CD14-positive monocyte (primary cell): ENCODE data around the gene TMEM248. TPM values are rescaled to one million over a fixed set of nuclear protein-coding genes. Genes with fewer than 3 reads are reported as not detected.
"Not testable (repeated sequence)": the region's sequence is repeated elsewhere in the genome, so short reads cannot be mapped to it uniquely, and the experiment has no call there.

ENCODE experiments used
- DNase-seq, 3 donors: peaks; one replicate each; pipeline ENCODE4 v3.0.0-alpha.2; 2011 to 2022
- H2AFZ ChIP-seq: 2 replicates; pipeline ENCODE4 v1.6.0; 2012; ENCODE audit warnings: mild to moderate bottlenecking, low read depth, low read length, inconsistent platforms; ENCODE audit not compliant: insufficient read depth, poor library complexity, severe bottlenecking
- H3K27ac ChIP-seq, 2 donors: 1 replicate in 1 of 2; 2 replicates in 1 of 2; pipeline ENCODE4 v1.5.1; 2012 to 2013; ENCODE audit warnings: low read length in 2 of 2, control low read depth in 1 of 2, inconsistent platforms in 1 of 2, low read depth in 1 of 2, mild to moderate bottlenecking in 1 of 2
- H3K27me3 ChIP-seq, 2 donors: one replicate each; pipeline versions ENCODE4 v1.6.0 to v1.6.1; 2011 to 2013; ENCODE audit warnings: low read length in 2 of 2; ENCODE audit not compliant: control insufficient read depth in 2 of 2, insufficient read depth in 2 of 2
- H3K36me3 ChIP-seq, 2 donors: replicated peaks in 1 of 2; 1 replicate in 1 of 2; 2 replicates in 1 of 2; pipeline versions ENCODE4 v1.5.1 to v1.6.1; 2012 to 2013; ENCODE audit warnings: low read length in 2 of 2, control low read depth in 1 of 2, inconsistent platforms in 1 of 2, mild to moderate bottlenecking in 1 of 2; ENCODE audit not compliant: insufficient read depth in 2 of 2, control insufficient read depth in 1 of 2
- H3K4me1 ChIP-seq, 2 donors: 1 replicate in 1 of 2; 2 replicates in 1 of 2; pipeline versions ENCODE4 v1.5.1 to v1.6.1; 2012 to 2013; ENCODE audit warnings: low read length in 2 of 2, control low read depth in 1 of 2, inconsistent platforms in 1 of 2, mild to moderate bottlenecking in 1 of 2, moderate library complexity in 1 of 2; ENCODE audit not compliant: insufficient read depth in 2 of 2, control insufficient read depth in 1 of 2
- H3K4me2 ChIP-seq: replicated peaks from 2 replicates; pipeline ENCODE3; 2012; ENCODE audit warnings: low read length, moderate library complexity, mild to moderate bottlenecking; ENCODE audit not compliant: poor library complexity, severe bottlenecking; ENCODE audit errors: extremely low read depth
- H3K4me3 ChIP-seq, 3 experiments: fragments of 200-600 bp in 1 of 3; sonication (generic) in 1 of 3; replicated peaks in 1 of 3; 1 replicate in 2 of 3; 2 replicates in 1 of 3; pipeline ENCODE4 v1.5.1; 2011 to 2013; ENCODE audit warnings: low read length in 3 of 3, mild to moderate bottlenecking in 3 of 3, control low read depth in 2 of 3, low read depth in 2 of 3, inconsistent platforms in 1 of 3, moderate library complexity in 1 of 3
- H3K79me2 ChIP-seq: 2 replicates; pipeline ENCODE4 v1.6.0; 2012; ENCODE audit warnings: mild to moderate bottlenecking, control low read depth, inconsistent platforms, low read length, moderate library complexity; ENCODE audit not compliant: insufficient read depth
- H3K9ac ChIP-seq: 2 replicates; pipeline ENCODE4 v1.6.0; 2017; ENCODE audit warnings: low read length, mild to moderate bottlenecking; ENCODE audit not compliant: insufficient read depth, poor library complexity, severe bottlenecking
- H3K9me3 ChIP-seq, 2 donors: replicated peaks in 1 of 2; 1 replicate in 1 of 2; 2 replicates in 1 of 2; pipeline versions ENCODE4 v1.5.1 to v1.6.1; 2012 to 2013; ENCODE audit warnings: low read length in 2 of 2, control low read depth in 1 of 2; ENCODE audit not compliant: control insufficient read depth in 1 of 2, insufficient read depth in 1 of 2
- H4K20me1 ChIP-seq: 2 replicates; pipeline ENCODE4 v1.6.0; 2012; ENCODE audit warnings: mild to moderate bottlenecking, low read length, control low read depth, moderate library complexity; ENCODE audit not compliant: insufficient read depth
- H3K27ac Mint-ChIP-seq, 7 donors: one replicate each; pipeline ENCODE4 v1.8.0; 2020; ENCODE audit warnings: mild to moderate bottlenecking in 7 of 7, mixed read lengths in 7 of 7, moderate library complexity in 6 of 7, inconsistent platforms in 2 of 7
- H3K27me3 Mint-ChIP-seq, 3 donors: one replicate each; pipeline ENCODE4 v1.8.0; 2021 to 2022; ENCODE audit warnings: low read depth in 3 of 3, mild to moderate bottlenecking in 3 of 3, mixed read lengths in 3 of 3, moderate library complexity in 3 of 3, inconsistent platforms in 1 of 3
- H3K36me3 Mint-ChIP-seq, 2 donors: one replicate each; pipeline ENCODE4 v1.8.0; 2020; ENCODE audit warnings: mixed read lengths in 2 of 2, inconsistent platforms in 1 of 2, mild to moderate bottlenecking in 1 of 2
- H3K4me1 Mint-ChIP-seq: one replicate; pipeline ENCODE4 v1.8.0; 2020; ENCODE audit warnings: mild to moderate bottlenecking, mixed read lengths
- H3K4me3 Mint-ChIP-seq, 2 donors: one replicate each; pipeline ENCODE4 v1.8.0; 2020; ENCODE audit warnings: mild to moderate bottlenecking in 2 of 2, mixed read lengths in 2 of 2, moderate library complexity in 1 of 2
- H3K9me3 Mint-ChIP-seq, 7 donors: one replicate each; pipeline ENCODE4 v1.8.0; 2020 to 2022; ENCODE audit warnings: mixed read lengths in 7 of 7, mild to moderate bottlenecking in 6 of 7, moderate library complexity in 6 of 7, inconsistent platforms in 2 of 7
- CTCF ChIP-seq: fragments of 200-600 bp; IDR thresholded peaks from one replicate; pipeline ENCODE4 v1.8.0; 2022; ENCODE audit warnings: antibody characterized with exemption, mild to moderate bottlenecking
- WGBS: methylation state at CpG from one replicate; pipeline ENCODE4 v1.1.5; 2013; ENCODE audit warnings: missing lambda C conversion rate; ENCODE audit not compliant: insufficient coverage; 5-methylcytosine and 5-hydroxymethylcytosine counted together
- intact Hi-C, 2 donors: fragments of 100-400 bp; cut with micrococcal nuclease; formaldehyde crosslinking; loops; one replicate each; pipeline versions ENCODE4 v1.15.0 to v1.15.1; 2023
- polyA plus RNA-seq, 3 donors: library from polyadenylated mRNA; depleted of rRNA in 1 of 3; unstranded in 2 of 3; stranded (reverse) in 1 of 3; fragments of 300-500 nt in 2 of 3; fragments of >200 nt in 1 of 3; fragmentation: Illumina TruSeq in 2 of 3; gene quantifications; 1 replicate in 2 of 3; 2 replicates in 1 of 3; pipeline ENCODE4 v1.2.3, GENCODE V29; 2012 to 2021

Gene TMEM248
- polyA plus RNA-seq, 3 donors, result 67.5 to 82.3 (median 78.3) TPM

GRCh38 chr7:66877577-66878300 lies 43.3 kb upstream of the TMEM248 start:
- H3K27me3 Mint-ChIP-seq, result no peaks in the 10 kb centered on the region
- H3K27ac ChIP-seq, result peak overlapping the region in 1 of 2 donors; percentile 29

GRCh38 chr7:66878301-66878685 lies 42.7 kb upstream of the TMEM248 start:
- H3K4me1 ChIP-seq, H3K4me3 ChIP-seq, H3K4me2 ChIP-seq, H2AFZ ChIP-seq, H3K4me3 Mint-ChIP-seq, H3K9ac ChIP-seq, H3K9me3 ChIP-seq, H3K79me2 ChIP-seq, H3K27me3 Mint-ChIP-seq, H3K4me1 Mint-ChIP-seq, H3K27me3 ChIP-seq, H3K36me3 ChIP-seq, H3K9me3 Mint-ChIP-seq, intact Hi-C loops, H4K20me1 ChIP-seq, DNase-seq: not testable (repeated sequence)
- Mint-ChIP-seq H3K27ac (peak overlapping the region in 2 of 7 donors; percentile 1 to 59), H3K36me3 (peaks cover 6 to 12% of the 10 kb centered on the region in 2 donors)
- peak overlapping the region in 1 of 2 donors; percentile 29 for H3K27ac ChIP-seq
- WGBS, result 93% methylated on average over 4 of the region's 7 CpGs

More at GRCh38 chr7:66877577-66878300, 43.3 kb upstream of the TMEM248 start:
- H3K79me2 ChIP-seq, result no peaks in the 10 kb centered on the region
- no peak overlapping the region for H3K9ac ChIP-seq
- no peak overlapping the region for H2AFZ ChIP-seq
- no peak overlapping the region for H3K4me3 ChIP-seq
- Mint-ChIP-seq H3K36me3 (peaks cover 6 to 12% of the 10 kb centered on the region in 2 donors), H3K9me3 (no peaks in the 10 kb centered on the region), H3K27ac (peak overlapping the region in 6 of 7 donors; percentile 17 to 75 (median 52)), H3K4me3 (no peak overlapping the region), H3K4me1 (peaks cover 6% of the 10 kb centered on the region)
- H4K20me1 ChIP-seq, result no peaks in the 10 kb centered on the region
- H3K9me3 ChIP-seq, result no peaks in the 10 kb centered on the region
- H3K27me3 ChIP-seq, result no peaks in the 10 kb centered on the region
- 100% methylated on average over 1 of the region's 1 CpG for WGBS
- peaks cover 0 to 3% of the 10 kb centered on the region in 2 donors for H3K36me3 ChIP-seq
- H3K4me2 ChIP-seq, result no peak overlapping the region
- intact Hi-C loops, result no loop called here
- peaks cover 0 to 6% of the 10 kb centered on the region in 2 donors for H3K4me1 ChIP-seq
- DNase-seq, result peak; percentile 23 to 56 (median 55)
- TF ChIP-seq CTCF, result no peak
